IPS DF 4.7 (cell line): ENCODE data around the gene YPEL3.
"Not testable (repeated sequence)": the region's sequence is repeated elsewhere in the genome, so short reads cannot be mapped to it uniquely, and the experiment has no call there.

Experiments used
- DNase-seq: peaks from one replicate; pipeline ENCODE4 v3.0.0-alpha.2; 2013; ENCODE audit warnings: low spot score; ENCODE audit errors: extremely low read depth

Gene YPEL3

GRCh38 chr16:30117768-30118167 lies 21.8 kb upstream of the YPEL3 start:
- no peak for DNase-seq

- no peak for DNase-seq
These were observed 20.5 kb upstream of the YPEL3 start for GRCh38 chr16:30116291-30117207.

DNA sequence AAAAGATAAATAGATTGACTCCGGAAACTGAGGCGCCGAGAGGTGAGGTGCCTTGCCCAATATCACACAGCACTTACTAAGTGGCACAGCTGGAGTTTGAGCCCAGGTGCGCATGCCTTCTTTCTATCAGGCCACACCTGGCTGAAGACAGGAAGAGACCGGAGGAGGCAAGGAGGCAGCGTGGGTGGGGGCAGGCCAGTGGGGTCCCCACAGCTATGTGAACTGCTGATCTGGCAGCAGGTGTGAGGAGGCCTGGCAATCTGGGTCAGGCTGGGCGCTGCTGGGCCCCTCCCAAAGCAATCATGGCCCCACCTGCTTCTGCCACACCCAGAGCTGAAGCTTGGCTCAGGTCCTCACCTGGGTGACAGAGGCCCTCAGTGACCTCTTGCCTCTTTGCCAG lies 19.2 kb upstream of the YPEL3 start:
- DNase-seq: no peak

GRCh38 chr16:30114833-30115232 lies 18.8 kb upstream of the YPEL3 start:
- not testable (repeated sequence) for DNase-seq

GRCh38 chr16:30114411-30114810 lies 18.4 kb upstream of the YPEL3 start:
- DNase-seq: no peak

DNA sequence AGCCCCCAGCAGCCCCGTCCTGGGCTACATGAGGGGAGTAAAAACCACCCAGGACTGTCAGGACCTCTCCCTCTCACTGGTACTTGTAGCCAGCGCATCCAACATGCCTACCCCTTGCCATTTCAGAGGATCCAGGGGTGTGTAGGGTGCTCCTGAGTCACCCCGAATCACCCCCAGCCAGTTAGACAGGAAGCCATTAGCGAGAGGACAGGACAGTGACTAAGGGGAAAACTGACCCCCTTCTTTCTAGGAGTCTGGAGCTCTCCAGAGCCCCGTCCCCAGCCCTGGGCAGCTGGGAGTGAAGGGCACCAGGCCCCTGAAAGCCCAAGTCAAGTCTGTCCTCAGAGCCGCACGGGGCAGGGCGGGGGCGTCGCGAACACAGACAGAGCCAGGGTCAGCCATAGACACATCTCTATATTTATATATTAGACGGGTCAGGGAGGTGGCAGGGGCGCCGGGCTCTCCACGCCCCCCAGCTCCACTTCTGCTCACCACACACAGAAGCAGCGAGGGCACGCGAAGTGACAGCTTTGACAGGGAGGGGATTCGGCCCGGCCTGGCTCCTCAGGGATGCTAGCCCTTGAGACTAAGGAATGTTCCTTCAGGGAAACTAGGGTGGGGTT lies 17.8 kb upstream of the YPEL3 start:
- no peak for DNase-seq

GRCh38 chr16:30113031-30113710 lies 17.2 kb upstream of the YPEL3 start, which contains the start of gene GDPD3:
GDPD3 (minus strand) TSS chr16:30113537; CDS start chr16:30113478, 59 bp downstream.
- no peak for DNase-seq

GRCh38 chr16:30112197-30113030 lies 16.4 kb upstream of the YPEL3 start:
- no peak for DNase-seq

GRCh38 chr16:30110661-30111060 lies 14.6 kb upstream of the YPEL3 start:
- DNase-seq: no peak

DNA sequence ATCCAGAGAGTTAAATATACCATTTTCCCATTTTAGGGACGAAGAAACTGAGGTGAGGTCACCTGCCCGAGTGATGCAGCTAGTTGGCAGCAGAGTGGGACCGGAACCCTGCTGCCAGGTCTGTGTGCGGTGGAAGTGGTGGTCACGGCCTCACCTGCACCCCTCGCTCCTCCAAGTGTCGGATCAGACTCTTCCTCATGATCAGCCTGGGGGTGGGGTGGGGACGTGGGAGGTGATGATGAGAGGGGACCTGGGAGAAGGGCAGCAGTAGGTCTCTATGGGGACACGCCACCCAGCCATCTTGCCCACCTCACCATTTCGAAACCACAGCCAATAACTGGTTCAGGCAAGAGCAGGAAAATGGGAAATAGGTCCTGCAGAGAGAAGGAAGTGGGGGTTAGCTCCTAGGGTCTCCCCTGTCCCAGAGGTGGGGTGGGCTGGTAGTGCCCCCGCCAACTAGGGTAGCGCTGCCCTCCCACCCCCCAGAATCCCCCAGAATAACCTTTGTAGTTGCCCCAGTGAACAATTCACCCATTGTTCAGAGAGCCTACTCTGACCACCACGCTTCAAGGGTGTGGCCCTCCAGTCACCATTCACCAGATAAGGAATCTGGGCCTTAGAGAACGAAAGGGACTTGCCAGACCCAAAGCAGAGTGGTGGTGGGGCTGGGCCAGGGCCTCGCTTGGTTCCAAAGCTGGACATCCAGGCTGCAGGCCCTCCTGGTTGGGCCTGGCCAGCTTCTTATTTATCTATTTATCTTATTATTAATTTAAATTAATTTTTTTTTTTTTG lies 12.2 kb upstream of the YPEL3 start:
- DNase-seq: no peak

- no peak for DNase-seq
These were observed 8.5 kb upstream of the YPEL3 start for GRCh38 chr16:30104492-30104891.

GRCh38 chr16:30104090-30104489 lies 8.1 kb upstream of the YPEL3 start:
- no peak for DNase-seq

- DNase-seq: no peak
These were observed 1.0 kb upstream of the YPEL3 start for GRCh38 chr16:30096862-30097563.

- no peak for DNase-seq
These were observed 591 bp downstream of the YPEL3 start for GRCh38 chr16:30095166-30096078.

GRCh38 chr16:30094541-30095165 lies 1.4 kb downstream of the YPEL3 start:
- no peak for DNase-seq

DNA sequence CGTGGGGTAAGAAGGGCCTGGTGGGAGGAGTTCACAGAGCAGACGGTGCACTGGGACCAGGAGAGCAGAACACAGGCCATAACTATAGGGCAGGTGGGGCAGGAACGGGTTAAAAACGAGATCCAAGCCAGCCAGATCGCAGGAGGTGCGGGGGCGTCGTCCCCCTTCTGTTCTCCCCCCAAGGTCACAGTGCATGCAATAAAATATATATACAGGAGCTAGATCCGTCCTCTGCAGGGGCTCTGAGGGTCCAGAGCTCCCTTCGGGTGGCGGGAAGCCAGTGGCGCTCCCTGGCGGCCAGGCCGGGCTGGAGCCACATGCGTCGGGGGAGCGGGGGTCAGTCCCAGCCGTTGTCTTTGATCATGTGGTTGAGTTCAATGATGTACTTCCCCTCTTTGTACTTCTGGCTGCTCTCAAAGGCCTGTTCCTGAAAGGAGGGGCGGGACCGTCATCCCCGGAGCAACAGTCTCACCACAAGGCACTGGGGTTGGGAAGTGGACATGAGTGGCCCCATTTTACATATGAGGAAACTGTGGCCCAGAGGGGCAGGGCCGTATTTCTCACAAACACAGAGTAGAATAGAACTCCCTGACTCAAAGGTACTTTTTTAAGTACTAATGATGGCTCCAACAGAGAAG lies 3.5 kb downstream of the YPEL3 start:
- DNase-seq: no peak

DNA sequence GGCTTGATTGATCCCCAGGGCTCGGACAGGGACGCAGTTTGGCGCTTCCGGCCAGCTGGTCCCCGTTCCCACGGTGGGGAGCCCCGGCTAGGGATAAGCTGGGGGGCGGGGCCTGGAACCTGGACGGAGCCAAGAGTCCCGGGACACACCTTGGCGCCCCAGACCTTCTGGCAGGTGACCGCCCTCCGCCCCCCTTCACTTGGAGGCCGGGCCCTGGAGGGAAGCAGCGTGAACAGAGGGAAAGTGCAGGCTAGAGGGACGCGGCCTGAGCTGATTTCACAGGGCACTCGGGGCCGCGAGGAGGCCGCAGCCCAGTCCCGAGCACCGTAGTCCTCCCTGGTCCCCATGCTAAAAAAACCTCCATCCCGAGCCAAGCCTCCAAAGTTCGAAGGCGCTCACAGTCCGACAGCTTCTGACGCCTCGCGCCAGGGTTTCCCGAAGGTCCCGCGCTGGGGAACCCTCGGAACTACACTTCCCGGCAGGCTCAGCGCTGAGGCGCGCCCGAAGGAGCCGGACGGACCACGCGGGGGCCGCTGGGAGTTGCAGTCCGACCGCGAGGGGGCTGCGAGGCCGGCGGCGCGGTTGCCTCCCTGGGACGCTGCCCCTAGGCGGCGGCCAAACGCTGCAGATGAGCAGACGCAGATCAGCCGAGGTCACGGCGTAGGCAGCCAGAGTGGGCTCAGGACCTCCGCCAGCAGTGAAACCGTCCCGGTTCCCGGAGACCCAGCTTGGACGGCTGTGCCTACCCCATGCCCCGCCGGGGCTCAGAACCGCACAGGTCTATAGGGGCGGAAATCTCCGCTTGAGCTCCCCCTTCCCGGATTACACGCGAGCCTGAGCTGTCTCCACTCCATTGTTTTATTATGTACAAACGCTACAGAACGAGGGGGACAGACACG lies 4.3 kb downstream of the YPEL3 start, which contains the start of gene TBX6:
Gene TBX6 (minus strand): TSS at position 451 of the 899 bp plus-strand sequence. CDS start 731 bp downstream, outside the sequence.
- DNase-seq: no peak
